ENCODE measurements around the gene EPHB2. TPM values are rescaled to one million over a fixed set of nuclear protein-coding genes. Genes with fewer than 3 reads are reported as not detected.
"Not testable (repeated sequence)": the region's sequence is repeated elsewhere in the genome, so short reads cannot be mapped to it uniquely, and the experiment has no call there.

The EPHB2 gene
- total RNA-seq, 2 experiments from 2014 or later = 0.59 TPM; not detected in 1

DNA sequence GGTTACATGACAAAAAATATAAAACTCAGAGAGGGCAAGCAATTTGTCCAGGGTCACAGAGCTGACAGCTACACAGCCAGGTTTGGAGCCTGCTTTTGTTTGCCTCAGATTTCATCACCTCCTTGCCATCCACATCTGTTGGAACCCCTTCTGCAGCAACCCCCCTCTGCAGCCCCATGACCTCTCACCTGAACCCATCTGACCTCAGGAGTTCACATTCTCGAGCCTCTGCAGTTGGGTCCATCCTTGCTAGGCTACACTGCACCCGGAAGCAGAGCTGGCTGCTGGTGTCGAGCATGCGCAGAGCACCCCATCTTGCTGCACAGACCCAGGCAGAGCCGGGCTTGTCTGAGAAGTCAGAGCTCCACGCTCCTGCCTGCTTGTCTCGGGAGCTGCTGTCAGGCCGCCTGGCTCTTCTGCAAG lies 47.6 kb upstream of the EPHB2 start:
- ChIA-PET POLR2A (interaction anchor here (1.2 kb wide), 1 partner anchor 12 kb away, joined by 4 read pairs; no protein-coding TSS in a partner anchor), CTCF (ENCODE audit: unreplicated experiment) (no interaction called here)
- no peak overlapping the region for H2AFZ ChIP-seq (ENCODE audit: low read length)
- H3K4me1 ChIP-seq (ENCODE audit: insufficient read depth, low read length, poor library complexity, severe bottlenecking) = no peaks in the 10 kb centered on the region
- no peaks in the 10 kb centered on the region for H3K79me2 ChIP-seq (ENCODE audit: insufficient read depth, low read depth, low read length)
- intact Hi-C loops (cut with micrococcal nuclease; ENCODE audit: unreplicated experiment) = no loop called here
- no peaks in the 10 kb centered on the region for H3K9me3 ChIP-seq (ENCODE audit: low read length)
- no peak overlapping the region for H3K4me3 ChIP-seq (ENCODE audit: low read depth, low read length, poor library complexity, severe bottlenecking)
- BruUV-seq (replicated peaks) = no TSS peak
- no peaks in the 10 kb centered on the region for H3K9me2 ChIP-seq (ENCODE audit: insufficient read depth, low read length)
- H3K4me2 ChIP-seq (ENCODE audit: low read length) = no peak overlapping the region
- H4K20me1 ChIP-seq (ENCODE audit: insufficient read depth, low read length) = no peaks in the 10 kb centered on the region
- TF ChIP-seq EZH2phosphoT487 (IDR thresholded peaks at IDR 0.05; ENCODE audit: borderline replicate concordance, low read depth, low read length) = no peak
- TF ChIP-seq, protein P1, sequence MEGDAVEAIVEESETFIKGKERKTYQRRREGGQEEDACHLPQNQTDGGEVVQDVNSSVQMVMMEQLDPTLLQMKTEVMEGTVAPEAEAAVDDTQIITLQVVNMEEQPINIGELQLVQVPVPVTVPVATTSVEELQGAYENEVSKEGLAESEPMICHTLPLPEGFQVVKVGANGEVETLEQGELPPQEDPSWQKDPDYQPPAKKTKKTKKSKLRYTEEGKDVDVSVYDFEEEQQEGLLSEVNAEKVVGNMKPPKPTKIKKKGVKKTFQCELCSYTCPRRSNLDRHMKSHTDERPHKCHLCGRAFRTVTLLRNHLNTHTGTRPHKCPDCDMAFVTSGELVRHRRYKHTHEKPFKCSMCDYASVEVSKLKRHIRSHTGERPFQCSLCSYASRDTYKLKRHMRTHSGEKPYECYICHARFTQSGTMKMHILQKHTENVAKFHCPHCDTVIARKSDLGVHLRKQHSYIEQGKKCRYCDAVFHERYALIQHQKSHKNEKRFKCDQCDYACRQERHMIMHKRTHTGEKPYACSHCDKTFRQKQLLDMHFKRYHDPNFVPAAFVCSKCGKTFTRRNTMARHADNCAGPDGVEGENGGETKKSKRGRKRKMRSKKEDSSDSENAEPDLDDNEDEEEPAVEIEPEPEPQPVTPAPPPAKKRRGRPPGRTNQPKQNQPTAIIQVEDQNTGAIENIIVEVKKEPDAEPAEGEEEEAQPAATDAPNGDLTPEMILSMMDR (conservative IDR thresholded peaks at IDR 0.05; ENCODE audit: low read length) = no peak
- no peak overlapping the region for H3K27ac ChIP-seq (ENCODE audit: low read depth, low read length, poor library complexity, severe bottlenecking)
- DNase-seq (ENCODE audit: low spot score) = no peak
- no peaks in the 10 kb centered on the region for H3K36me3 ChIP-seq (ENCODE audit: insufficient read depth, low read length)

DNA sequence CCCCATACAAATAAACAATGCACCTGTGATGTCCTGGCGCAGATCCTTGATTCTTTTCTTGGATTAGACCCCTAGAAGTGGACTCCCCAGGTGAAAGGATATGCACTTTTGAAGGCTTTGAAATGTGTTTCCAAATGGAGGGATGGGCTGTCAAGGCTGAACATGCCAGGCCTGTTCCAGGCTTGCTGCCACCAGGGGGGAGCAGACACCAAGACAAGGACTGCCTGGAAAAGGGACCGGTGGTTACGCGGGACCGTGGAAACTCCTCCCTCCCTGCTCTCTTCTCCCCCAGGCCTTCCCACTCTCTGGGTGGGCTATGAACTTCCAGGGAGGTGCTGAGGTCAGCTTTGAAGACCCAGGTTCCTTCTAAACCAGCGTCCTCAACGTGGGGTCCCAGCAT lies 44.9 kb upstream of the EPHB2 start:
- no peak for DNase-seq (ENCODE audit: low spot score)
- Histone ChIP-seq H3K4me2 (ENCODE audit: low read length) (no peak overlapping the region), H3K9me3 (ENCODE audit: low read length) (no peaks in the 10 kb centered on the region), H2AFZ (ENCODE audit: low read length) (no peak overlapping the region), H3K36me3 (ENCODE audit: insufficient read depth, low read length) (no peaks in the 10 kb centered on the region), H3K79me2 (ENCODE audit: insufficient read depth, low read depth, low read length) (no peaks in the 10 kb centered on the region), H3K27ac (ENCODE audit: low read depth, low read length, poor library complexity, severe bottlenecking) (no peak overlapping the region), H3K4me1 (ENCODE audit: insufficient read depth, low read length, poor library complexity, severe bottlenecking) (no peaks in the 10 kb centered on the region), H4K20me1 (ENCODE audit: insufficient read depth, low read length) (no peaks in the 10 kb centered on the region), H3K4me3 (ENCODE audit: low read depth, low read length, poor library complexity, severe bottlenecking) (no peak overlapping the region), H3K9me2 (ENCODE audit: insufficient read depth, low read length) (no peaks in the 10 kb centered on the region)
- CTCF ChIA-PET (ENCODE audit: unreplicated experiment) = interaction anchor here (0.6 kb wide), 1 partner anchor 8 kb away, joined by 3 read pairs; no protein-coding TSS in a partner anchor
- no TSS peak for BruUV-seq (replicated peaks)
- POLR2A ChIA-PET = no interaction called here
- intact Hi-C loops (cut with micrococcal nuclease; ENCODE audit: unreplicated experiment) = no loop called here
- TF ChIP-seq, protein P1 (conservative IDR thresholded peaks at IDR 0.05; ENCODE audit: low read length) = 0 out of 2 replicates have a peak, but pooled peaks have one; percentile 31
- no peak for TF ChIP-seq EZH2phosphoT487 (IDR thresholded peaks at IDR 0.05; ENCODE audit: borderline replicate concordance, low read depth, low read length)

DNA sequence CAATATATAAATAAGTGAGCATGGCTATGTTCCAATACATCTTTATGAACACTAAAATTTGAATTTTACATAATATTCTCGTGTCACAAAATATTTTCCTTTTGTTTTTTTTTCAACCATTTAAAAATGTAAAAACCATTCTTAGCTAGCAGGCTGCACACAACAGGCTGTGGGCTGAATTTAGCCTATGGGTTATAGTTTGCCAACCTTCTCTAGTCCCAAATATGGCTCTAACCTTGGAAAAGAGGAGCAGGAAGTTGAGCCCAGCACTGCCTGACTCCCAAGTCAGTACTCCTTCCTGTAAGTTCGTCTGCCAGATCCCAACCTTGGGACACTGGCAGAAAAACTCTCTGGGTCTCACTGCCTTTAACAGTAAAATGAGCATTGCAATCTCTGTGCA lies 44.2 kb upstream of the EPHB2 start:
- ChIA-PET POLR2A (no interaction called here), CTCF (ENCODE audit: unreplicated experiment) (no interaction called here)
- Histone ChIP-seq H3K4me1 (ENCODE audit: insufficient read depth, low read length, poor library complexity, severe bottlenecking) (no peaks in the 10 kb centered on the region), H3K9me2 (ENCODE audit: insufficient read depth, low read length) (no peaks in the 10 kb centered on the region), H3K79me2 (ENCODE audit: insufficient read depth, low read depth, low read length) (no peaks in the 10 kb centered on the region), H2AFZ (ENCODE audit: low read length) (no peak overlapping the region), H4K20me1 (ENCODE audit: insufficient read depth, low read length) (no peaks in the 10 kb centered on the region), H3K9me3 (ENCODE audit: low read length) (no peaks in the 10 kb centered on the region), H3K4me3 (ENCODE audit: low read depth, low read length, poor library complexity, severe bottlenecking) (no peak overlapping the region), H3K36me3 (ENCODE audit: insufficient read depth, low read length) (no peaks in the 10 kb centered on the region), H3K4me2 (ENCODE audit: low read length) (no peak overlapping the region), H3K27ac (ENCODE audit: low read depth, low read length, poor library complexity, severe bottlenecking) (no peak overlapping the region)
- BruUV-seq (replicated peaks) = no TSS peak
- intact Hi-C loops (cut with micrococcal nuclease; ENCODE audit: unreplicated experiment) = no loop called here
- no peak for DNase-seq (ENCODE audit: low spot score)
- TF ChIP-seq EZH2phosphoT487 (IDR thresholded peaks at IDR 0.05; ENCODE audit: borderline replicate concordance, low read depth, low read length) = no peak
- TF ChIP-seq, protein P1 (conservative IDR thresholded peaks at IDR 0.05; ENCODE audit: low read length) = no peak

DNA sequence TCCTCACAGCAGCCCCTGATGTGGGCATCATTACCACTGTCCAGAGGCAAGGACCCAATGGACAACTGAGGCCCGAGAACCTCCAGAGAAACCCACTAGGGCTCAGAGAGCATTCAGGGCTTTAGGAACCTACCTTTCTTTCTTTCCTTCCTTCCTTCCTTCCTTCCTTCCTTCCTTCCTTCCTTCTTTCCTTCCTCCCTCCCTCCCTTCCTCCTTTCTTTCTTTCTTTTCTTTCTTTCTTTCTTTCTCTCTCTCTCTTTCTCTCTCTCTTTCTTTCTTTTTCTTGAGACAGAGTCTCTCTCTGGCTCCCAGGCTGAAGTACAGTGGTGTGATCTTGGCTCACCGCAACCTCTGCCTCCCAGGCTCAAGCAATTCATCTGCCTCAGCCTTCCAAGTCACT lies 41.8 kb upstream of the EPHB2 start:
- H3K36me3 ChIP-seq (ENCODE audit: insufficient read depth, low read length); H3K9me2 ChIP-seq (ENCODE audit: insufficient read depth, low read length); CTCF ChIA-PET (ENCODE audit: unreplicated experiment); H3K27ac ChIP-seq (ENCODE audit: low read depth, low read length, poor library complexity, severe bottlenecking); H3K4me3 ChIP-seq (ENCODE audit: low read depth, low read length, poor library complexity, severe bottlenecking); POLR2A ChIA-PET; H3K9me3 ChIP-seq (ENCODE audit: low read length); H2AFZ ChIP-seq (ENCODE audit: low read length); H3K4me1 ChIP-seq (ENCODE audit: insufficient read depth, low read length, poor library complexity, severe bottlenecking); H4K20me1 ChIP-seq (ENCODE audit: insufficient read depth, low read length); DNase-seq (ENCODE audit: low spot score); BruUV-seq (replicated peaks); H3K4me2 ChIP-seq (ENCODE audit: low read length); H3K79me2 ChIP-seq (ENCODE audit: insufficient read depth, low read depth, low read length); intact Hi-C loops (cut with micrococcal nuclease; ENCODE audit: unreplicated experiment): not testable (repeated sequence)
